Epithelial cell of esophagus (primary cell): ENCODE data around the gene TTC12.
A peak's percentile ranks its signal among the peaks of the same experiment; 100 is the strongest.

ENCODE experiments used
- DNase-seq: peaks from one replicate; pipeline ENCODE4 v3.0.0; 2010; ENCODE audit warnings: low read depth
- H3K4me3 ChIP-seq: 2 replicates; pipeline ENCODE4 v1.5.1; 2011; ENCODE audit warnings: mild to moderate bottlenecking, low read length, control low read depth
- CTCF ChIP-seq: IDR thresholded peaks from 2 replicates; pipeline ENCODE4 v1.5.1; 2011; ENCODE audit warnings: low read depth, mild to moderate bottlenecking, low read length, control low read depth, inconsistent platforms; ENCODE audit not compliant: insufficient read depth; ENCODE audit errors: missing control alignments

Gene TTC12

GRCh38 chr11:113351068-113351450, 36.7 kb downstream of the TTC12 start:
- TF ChIP-seq CTCF: no peak
- DNase-seq: no peak
- no peak overlapping the region for H3K4me3 ChIP-seq

GRCh38 chr11:113351480-113351879, 37.1 kb downstream of the TTC12 start:
- DNase-seq: no peak
- no peak overlapping the region for H3K4me3 ChIP-seq
- TF ChIP-seq CTCF: no peak

- TF ChIP-seq CTCF: no peak
- no peak overlapping the region for H3K4me3 ChIP-seq
- DNase-seq: no peak
These were observed 41.8 kb downstream of the TTC12 start for GRCh38 chr11:113356203-113356602.

GRCh38 chr11:113363406-113363805, 49.0 kb downstream of the TTC12 start:
- no peak for TF ChIP-seq CTCF
- no peak overlapping the region for H3K4me3 ChIP-seq
- peak; percentile 58 for DNase-seq

- no peak for DNase-seq
- no peak overlapping the region for H3K4me3 ChIP-seq
- TF ChIP-seq CTCF: no peak
These were observed 49.7 kb downstream of the TTC12 start for GRCh38 chr11:113363996-113364641.

- no peak for TF ChIP-seq CTCF
- DNase-seq: no peak
- H3K4me3 ChIP-seq: no peak overlapping the region
These were observed 51.5 kb downstream of the TTC12 start for GRCh38 chr11:113365895-113366294.

GRCh38 chr11:113369411-113369810, 55.0 kb downstream of the TTC12 start:
- TF ChIP-seq CTCF: no peak
- no peak for DNase-seq
- no peak overlapping the region for H3K4me3 ChIP-seq
